ENCODE measurements around the gene FEN1. TPM values are rescaled to one million over a fixed set of nuclear protein-coding genes. Genes with fewer than 3 reads are reported as not detected.

The FEN1 gene
- total RNA-seq, 2 experiments from 2014 or later: 132 to 137 TPM

GRCh38 chr11:61754534-61755482, 37.9 kb upstream of the FEN1 start:
- ChIA-PET CTCF (interaction anchor here (1.0 to 1.4 kb wide), 3 partner anchors 12 to 32 kb away, joined by 3 to 4 read pairs (median 3); no protein-coding TSS in a partner anchor), POLR2A (no interaction called here)

DNA sequence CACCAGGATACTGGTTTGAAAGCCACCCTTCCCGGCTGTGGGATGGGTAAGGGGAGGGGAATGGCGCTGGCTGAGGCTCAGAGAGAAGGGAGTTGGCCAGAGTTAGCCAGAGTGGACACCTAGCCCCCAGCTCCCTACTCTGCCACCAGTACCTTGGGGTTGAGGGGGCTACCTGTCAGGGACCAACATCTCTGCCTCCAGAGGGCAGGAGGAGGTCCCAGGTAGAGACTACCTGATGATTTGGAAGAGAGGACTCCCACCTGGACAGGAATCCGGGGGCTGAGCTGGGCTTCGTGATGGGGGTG, 36.6 kb upstream of the FEN1 start:
- ChIA-PET CTCF (interaction anchor here (0.5 to 1.0 kb wide), 2 partner anchors 183 to 326 kb away, joined by 3 to 4 read pairs; no protein-coding TSS in a partner anchor), POLR2A (no interaction called here)

- ChIA-PET POLR2A (no interaction called here), CTCF (interaction anchor here (0.5 to 1.0 kb wide), 2 partner anchors 183 to 325 kb away, joined by 3 to 4 read pairs; no protein-coding TSS in a partner anchor)
Measured at GRCh38 chr11:61756452-61757212, 36.1 kb upstream of the FEN1 start.

DNA sequence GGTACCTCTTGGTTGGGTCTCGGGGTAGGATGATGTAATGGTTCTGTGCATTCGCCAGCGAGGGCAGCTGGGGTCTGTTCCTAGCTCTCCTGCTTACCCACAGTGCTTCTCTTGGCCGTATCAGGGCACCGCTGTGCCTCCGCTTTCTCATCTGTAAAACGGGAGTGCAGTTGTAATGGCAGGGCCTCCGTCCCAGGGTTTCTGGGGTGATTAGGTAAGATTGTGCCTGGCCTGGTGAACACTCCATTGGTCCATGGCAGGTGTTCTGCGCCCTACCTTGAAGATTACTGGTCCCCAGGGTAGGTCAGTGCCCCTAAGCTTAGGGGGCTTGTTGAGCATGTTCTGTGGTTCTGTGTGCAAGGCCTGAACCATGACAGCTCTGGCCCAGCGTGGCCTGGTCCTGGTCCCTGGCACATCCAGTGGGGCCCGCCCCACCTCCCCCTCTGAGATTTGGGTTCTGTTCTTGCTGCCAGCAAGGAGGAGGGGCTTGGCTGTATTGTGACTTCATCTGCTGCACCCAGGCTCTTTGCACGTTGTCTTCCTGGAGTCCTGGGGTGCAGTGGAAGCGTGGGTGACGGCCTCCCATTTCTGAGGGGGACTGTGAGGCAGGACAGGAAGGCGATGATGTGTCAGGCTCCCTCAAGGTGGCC, 35.4 kb upstream of the FEN1 start:
- ChIA-PET CTCF (interaction anchor here (0.6 to 1.0 kb wide), 2 partner anchors 79 to 325 kb away, joined by 4 to 5 read pairs; no protein-coding TSS in a partner anchor), POLR2A (no interaction called here)

DNA sequence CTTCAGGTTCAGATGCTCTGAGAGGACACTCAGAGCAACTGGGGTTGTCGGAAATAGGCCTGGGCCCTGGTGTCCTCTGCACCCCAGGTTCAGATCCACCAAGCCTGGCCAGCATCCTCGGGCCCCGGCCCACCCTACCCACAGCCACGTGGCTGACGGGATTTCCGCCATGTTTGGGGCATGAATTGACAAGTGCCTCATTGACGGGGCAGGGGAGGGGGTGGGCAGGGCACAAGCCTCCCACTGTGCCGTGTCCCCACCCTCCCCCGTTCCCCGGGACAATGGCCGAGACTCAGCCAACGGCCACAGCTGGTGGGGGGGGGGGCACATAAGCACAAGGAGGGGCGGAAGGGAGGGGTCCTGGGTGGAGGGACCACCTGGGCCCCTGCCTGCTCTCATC, 31.8 kb upstream of the FEN1 start:
- CTCF ChIA-PET: interaction anchor here (0.5 kb wide), 1 partner anchor 155 kb away, joined by 4 read pairs; no protein-coding TSS in a partner anchor
- POLR2A ChIA-PET: no interaction called here

DNA sequence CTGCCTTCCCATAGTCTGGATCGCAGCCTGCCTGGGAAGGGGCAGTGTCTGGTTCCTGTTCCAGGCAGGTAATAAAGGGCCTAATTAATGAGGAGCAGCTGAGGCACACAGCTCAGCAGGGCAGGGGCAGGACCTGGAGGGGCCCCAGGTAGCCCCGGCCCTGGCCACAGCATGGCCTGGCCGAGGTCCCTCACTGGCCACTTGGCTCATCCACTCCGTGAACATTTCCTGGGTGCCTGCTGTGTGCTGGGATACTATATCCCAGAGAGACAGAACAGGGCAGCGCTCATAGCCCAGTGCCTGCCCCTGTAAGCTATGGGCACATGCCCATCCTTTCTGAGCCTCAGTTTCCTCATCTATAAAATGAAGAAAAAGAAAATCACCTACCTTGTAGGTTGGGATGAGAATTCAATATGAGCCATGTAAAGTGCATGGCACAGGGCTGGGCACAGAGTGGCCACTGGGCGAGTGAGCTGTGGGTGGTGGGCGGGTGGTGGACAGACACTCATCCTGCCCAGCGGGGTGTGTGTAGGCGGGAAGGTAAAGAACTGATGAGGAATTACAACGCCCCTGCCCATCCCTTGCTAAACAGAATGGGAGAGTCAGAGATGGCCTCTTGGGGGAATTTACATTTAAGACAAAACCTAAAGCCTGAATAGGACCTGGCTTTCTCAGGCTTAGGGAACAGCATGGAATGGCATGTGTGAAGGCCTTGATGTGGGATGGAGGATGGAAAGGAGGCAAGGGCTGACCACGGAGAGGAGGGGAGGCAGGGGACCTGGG, 31.1 kb upstream of the FEN1 start:
- POLR2A ChIA-PET: no interaction called here
- CTCF ChIA-PET: interaction anchor here (0.5 kb wide), 1 partner anchor 154 kb away, joined by 4 read pairs; no protein-coding TSS in a partner anchor

DNA sequence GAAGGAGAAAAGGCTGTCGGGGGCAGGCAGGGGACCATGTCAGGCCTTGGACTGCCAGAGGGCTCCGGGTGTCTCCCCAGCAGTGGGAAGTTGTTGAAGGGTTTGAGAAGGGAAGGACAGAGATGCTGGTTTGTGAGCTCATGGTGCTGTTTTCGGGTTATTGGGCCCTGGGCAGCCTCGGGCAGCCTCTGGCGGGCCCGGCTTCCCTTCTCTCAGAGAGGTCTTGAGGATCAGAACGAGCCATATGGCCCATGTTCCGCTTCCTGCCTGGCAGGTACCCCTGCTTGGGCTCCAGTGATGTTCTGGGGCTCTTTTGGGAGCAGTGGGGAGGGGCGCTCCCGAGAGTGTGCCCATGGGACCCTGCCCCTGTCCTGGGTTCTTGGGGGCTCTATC, 30.5 kb upstream of the FEN1 start:
- ChIA-PET POLR2A (no interaction called here), CTCF (no interaction called here)

GRCh38 chr11:61762798-61763197, 29.9 kb upstream of the FEN1 start:
- ChIA-PET POLR2A (no interaction called here), CTCF (no interaction called here)

GRCh38 chr11:61763930-61764605, 28.6 kb upstream of the FEN1 start:
- CTCF ChIA-PET: interaction anchor here (0.6 to 1.3 kb wide), 2 partner anchors 11 to 183 kb away, joined by 3 to 4 read pairs; no protein-coding TSS in a partner anchor

DNA sequence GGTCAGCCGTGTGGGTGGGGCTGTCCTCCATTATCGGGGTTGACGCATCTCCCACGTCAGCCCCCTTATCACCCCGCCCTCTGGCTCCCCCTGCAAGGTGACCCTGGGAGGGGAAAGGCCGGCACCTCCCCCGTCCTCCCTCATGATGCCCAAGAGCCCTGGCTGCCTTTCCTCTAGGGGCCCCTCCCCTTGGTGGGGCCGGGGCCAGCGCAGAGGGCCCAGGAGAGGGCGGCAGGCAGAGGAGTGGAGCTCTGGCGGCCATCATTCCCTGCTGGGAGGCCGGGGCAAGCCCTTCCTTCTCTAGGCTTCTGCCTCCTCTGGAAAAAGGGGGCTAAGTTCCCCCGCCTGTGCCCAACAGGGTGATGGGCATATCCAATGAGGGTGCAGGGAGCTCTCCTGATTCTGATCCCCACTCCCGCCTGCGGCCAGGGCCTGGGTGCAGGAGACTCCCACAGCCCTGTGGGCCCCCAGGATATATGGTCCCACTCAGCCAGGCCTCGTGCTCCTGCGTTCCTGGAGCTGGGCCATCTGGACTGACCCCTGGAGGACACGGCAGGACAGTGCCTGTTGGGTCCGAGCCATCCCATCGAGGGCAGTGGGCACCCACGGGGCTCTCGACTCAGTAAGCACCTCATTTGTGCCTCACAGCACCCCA, 28.0 kb upstream of the FEN1 start:
- POLR2A ChIA-PET: no interaction called here
- CTCF ChIA-PET: interaction anchor here (0.6 to 1.3 kb wide), 2 partner anchors 11 to 182 kb away, joined by 3 to 4 read pairs; no protein-coding TSS in a partner anchor

More at GRCh38 chr11:61763930-61764605, 28.6 kb upstream of the FEN1 start:
- POLR2A ChIA-PET: no interaction called here

DNA sequence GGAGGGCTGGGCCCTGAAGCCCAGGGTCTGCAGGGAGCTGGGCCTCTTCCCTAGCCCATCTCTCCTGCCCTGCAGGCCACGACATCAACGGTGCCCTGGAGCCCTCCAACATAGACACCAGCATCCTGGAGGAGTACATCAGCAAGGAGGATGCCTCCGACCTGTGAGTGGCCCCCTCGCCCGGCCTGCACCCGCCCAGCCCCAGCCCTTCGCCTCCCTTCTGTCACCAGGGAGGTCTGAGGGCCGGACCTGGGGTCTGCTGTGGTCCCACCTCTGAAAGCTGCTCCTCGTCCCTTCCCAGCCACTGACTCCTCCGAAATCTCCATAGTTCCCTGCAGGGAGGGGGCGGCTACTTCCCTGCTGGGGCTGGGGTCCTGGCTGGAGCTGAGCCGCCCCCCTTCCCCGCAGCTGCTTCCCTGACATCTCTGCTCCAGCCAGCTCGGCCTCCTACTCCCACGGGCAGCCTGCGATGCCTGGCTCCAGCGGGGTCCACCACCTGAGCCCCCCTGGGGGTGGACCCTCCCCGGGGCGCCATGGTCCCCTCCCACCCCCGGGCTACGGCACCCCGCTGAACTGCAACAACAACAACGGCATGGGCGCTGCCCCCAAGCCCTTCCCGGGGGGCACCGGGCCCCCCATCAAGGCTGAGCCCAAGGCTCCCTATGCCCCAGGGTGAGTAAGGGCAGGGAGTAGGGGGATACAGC, 27.0 kb upstream of the FEN1 start:
- CTCF ChIA-PET: interaction anchor here (1.2 kb wide), 2 partner anchors 10 to 11 kb away, joined by 3 read pairs; no protein-coding TSS in a partner anchor
- POLR2A ChIA-PET: no interaction called here

GRCh38 chr11:61766353-61766841, 26.3 kb upstream of the FEN1 start:
- ChIA-PET CTCF (interaction anchor here (1.2 to 1.5 kb wide), 3 partner anchors 10 to 19 kb away, joined by 3 read pairs; no protein-coding TSS in a partner anchor), POLR2A (no interaction called here)

DNA sequence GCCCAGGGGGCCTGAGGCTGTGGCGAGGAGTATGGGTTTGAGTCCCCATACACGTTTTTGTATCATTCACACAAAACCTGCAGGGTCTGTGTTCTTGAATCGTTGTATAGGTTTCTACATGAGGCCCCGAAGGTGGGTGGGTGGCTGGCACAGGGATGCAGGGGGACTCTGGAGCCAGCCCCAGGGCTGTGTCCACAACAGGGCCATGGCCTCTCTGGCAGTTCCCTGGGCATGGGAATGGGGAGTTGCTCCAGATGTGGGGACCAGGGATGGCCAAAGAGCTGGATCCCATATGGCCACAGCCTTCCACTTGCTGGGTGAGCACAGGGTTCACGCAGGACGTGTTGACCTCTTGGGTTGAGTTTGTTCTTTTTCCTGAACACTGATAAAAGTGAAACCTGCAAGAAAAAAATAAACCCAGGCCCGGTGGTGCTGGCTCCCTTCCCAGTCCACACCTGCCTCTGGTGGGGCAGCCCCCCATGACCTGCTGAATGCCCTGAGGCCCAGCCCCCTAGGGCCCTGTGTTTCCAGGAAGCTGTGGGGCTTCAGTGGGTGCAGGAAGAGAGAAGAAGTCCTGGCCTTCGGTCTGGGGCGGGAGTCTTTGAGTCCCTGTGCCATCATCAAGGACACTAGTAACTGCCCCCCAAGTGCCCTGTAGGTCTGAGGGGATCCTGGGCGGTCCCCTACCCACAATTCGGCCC, 24.2 kb upstream of the FEN1 start:
- ChIA-PET POLR2A (no interaction called here), CTCF (no interaction called here)

GRCh38 chr11:61769169-61769920, 23.4 kb upstream of the FEN1 start:
- POLR2A ChIA-PET: no interaction called here
- CTCF ChIA-PET: no interaction called here

GRCh38 chr11:61769946-61770683, 22.6 kb upstream of the FEN1 start:
- ChIA-PET CTCF (no interaction called here), POLR2A (no interaction called here)
